HK-2 (cell line): Measurements from ENCODE around the gene CDC14B.
"Not testable (repeated sequence)": the region's sequence is repeated elsewhere in the genome, so short reads cannot be mapped to it uniquely, and the experiment has no call there.

Experiments used
- DNase-seq: peaks from one replicate; pipeline ENCODE4 v3.0.0-alpha.2; 2018; ENCODE audit not compliant: unreplicated experiment

The CDC14B gene

DNA sequence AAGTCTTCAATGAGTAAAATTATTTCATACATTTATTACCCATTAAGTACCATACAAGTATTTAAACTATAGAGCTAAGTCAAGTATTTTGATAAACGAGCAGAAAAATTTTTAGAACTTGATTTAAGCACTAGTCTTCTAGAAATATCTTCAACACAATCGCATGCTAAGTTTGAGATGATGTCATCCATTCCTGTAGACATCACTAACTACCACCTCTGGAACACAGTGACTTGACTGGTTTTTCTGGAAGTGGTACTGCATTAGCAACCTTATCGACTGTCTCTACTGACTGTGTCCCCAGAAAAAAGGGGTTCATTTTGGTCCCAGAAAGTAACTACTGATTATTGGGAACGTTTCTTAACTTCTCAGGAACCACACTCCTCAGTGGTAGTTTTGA is 69.0 kb downstream of the CDC14B start:
- no peak for DNase-seq

DNA sequence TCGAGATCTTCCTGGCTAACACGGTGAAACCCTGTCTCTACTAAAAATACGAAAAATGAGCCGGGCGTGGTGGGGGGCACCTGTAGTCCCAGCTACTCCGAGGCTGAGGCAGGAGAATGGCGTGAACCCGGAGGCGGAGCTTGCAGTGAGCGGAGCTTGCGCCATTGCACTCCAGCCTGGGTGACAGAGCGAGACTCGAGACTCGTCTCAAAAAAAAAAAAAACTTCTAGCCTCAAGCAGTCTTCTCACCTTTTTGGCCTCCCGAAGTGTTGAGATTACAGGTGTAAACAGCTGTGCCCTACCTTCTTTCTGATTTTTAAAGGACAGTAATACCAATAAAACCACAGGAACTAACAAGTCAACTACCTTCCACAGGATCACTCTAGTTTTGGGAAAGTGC is 76.5 kb downstream of the CDC14B start:
- not testable (repeated sequence) for DNase-seq

DNA sequence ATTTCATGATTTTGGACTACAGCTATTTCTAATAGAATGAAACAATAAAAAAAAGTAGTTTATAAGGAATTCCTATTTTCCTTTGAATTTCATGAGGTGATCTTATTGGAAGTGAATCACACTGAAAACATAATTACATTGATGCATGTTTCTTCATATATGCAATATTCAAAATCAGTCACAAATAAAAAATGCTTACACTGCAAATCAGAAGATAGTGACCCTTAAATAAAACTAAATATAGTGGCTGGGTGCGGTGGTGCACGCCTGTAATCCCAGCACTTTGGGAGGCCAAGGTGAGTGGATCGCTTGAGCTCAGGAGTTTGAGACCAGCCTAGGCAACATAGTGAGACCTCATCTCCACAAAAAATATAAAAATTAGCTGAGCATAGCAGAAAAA is 79.5 kb downstream of the CDC14B start:
- no peak for DNase-seq

DNA sequence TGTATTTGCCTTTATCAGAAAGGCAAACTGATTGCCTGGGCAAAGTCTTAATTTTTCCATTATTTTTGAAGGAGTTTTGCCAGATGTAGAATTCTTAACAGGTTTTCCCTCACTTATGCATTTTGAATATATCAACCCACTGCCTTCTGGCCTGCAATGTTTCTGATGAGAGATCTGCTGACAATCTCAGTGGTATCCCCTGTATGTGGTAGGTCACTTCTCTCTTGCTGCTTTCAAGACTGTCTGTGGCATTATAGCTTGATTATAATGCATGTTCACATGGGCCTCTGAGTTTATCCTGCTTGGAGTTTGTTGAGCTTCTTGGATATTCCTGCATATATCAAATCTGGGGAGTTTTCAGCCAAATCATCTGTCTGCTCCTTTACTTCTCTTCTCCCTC is 87.5 kb downstream of the CDC14B start:
- no peak for DNase-seq

DNA sequence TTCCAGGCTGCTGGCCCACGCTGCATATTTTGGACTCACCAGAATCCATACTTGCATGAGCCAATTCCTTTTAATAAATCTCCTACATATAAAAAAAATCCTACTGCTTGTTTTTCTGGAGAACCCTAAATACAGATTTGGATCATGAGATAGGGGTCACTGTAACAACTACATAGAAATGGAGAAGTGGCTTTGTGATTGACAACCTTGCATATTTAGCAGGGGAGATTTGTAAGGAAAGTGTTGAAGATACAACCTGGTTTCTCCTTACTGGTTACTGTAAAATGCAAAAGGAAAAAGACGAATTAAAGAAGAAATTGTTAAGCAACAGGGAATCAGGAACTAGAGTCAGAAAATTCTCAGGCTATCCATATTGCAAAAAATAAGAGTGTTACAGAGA is 94.9 kb downstream of the CDC14B start:
- DNase-seq, result no peak

DNA sequence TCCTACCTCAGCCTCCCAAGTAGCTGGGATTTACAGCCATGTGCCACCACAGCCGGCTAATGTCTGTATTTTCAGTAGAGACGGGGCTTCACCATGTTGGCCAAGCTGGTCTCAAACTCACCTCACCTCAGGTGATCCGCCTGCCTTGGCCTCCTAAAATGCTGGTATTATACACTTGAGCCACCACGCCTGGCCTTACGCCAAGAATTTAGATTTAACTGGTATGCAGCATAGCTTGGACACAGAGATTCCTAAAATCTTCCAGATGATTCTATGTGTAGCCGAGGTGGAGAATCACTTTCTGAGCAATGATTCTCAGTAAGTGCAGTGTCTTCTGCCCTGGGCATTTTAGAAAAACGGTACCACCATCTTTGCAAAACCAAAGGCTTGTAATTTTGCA is 95.6 kb downstream of the CDC14B start:
- no peak for DNase-seq

DNA sequence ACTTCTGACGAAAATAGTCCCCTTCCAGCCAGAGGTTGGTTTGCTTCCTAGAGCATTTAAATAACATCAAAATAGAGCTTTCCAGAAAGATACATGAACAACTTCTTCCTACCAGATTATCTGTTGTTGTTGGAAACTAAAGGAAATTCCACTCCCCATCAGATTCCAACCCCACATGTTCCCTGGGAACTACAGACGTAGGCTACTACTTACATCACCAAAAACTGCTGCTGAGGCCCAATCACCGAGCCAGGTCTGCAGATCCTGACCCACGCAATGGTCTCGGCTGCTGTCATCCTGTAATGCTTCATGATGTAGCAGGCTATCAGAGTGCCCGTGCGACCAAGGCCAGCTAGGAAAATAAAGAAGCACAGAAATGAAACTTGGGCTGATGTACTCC is 96.3 kb downstream of the CDC14B start:
- DNase-seq, result no peak

DNA sequence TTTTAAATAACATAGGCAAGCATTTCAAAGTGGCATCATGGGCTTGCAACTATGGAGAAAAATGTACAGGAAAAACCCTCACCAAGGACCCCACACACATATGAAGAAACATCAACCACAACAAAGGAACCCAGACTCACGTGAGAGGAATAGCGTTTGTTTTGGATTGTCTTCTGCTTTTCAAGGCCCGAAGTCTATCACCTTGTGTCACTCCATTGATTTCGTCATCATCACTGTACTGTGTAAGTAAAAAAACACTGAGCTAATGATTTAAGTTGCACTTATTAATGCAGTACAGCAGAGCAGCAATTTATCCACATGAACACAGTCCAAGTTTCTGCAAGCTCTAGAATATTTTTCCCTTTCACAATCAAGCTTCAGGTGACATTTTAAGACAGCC is 97.3 kb downstream of the CDC14B start:
- no peak for DNase-seq

DNA sequence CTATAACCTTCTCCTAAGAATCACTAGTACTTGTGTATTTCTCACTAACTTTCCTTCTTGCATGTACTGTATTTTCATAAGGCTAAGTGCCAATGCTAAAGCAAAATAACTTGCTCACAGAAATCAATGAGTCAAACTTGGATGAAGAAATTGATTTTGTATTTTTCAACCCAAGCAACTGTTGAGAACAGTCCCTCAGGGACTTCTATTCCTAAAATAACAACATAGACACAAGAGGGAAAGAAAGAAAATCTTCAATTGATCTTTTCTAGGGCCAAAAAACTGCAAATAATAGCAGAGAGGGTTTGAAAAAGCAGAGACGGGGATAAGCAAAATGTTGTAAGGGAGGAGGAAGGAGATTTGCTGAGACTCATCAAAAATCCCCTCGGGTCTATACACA is 99.9 kb downstream of the CDC14B start:
- DNase-seq, result no peak

DNA sequence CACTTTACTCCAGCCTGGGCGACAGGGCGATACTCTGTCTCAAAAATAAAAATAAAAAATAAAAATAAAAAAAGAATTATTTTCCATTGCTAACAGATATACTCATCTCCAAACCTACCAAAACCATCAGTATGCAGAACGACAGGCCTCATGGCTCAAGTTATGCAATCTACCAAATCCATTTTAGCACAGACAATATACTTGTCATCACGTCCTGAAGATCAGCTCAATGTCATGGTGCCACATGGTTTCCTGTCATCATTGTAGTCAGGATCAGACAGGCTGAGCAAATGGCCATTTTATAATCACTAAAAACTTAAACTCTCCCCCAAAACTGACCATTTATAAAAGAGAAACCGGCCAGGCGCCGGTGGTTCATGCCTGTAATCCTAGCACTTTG is 100.5 kb downstream of the CDC14B start:
- no peak for DNase-seq

DNA sequence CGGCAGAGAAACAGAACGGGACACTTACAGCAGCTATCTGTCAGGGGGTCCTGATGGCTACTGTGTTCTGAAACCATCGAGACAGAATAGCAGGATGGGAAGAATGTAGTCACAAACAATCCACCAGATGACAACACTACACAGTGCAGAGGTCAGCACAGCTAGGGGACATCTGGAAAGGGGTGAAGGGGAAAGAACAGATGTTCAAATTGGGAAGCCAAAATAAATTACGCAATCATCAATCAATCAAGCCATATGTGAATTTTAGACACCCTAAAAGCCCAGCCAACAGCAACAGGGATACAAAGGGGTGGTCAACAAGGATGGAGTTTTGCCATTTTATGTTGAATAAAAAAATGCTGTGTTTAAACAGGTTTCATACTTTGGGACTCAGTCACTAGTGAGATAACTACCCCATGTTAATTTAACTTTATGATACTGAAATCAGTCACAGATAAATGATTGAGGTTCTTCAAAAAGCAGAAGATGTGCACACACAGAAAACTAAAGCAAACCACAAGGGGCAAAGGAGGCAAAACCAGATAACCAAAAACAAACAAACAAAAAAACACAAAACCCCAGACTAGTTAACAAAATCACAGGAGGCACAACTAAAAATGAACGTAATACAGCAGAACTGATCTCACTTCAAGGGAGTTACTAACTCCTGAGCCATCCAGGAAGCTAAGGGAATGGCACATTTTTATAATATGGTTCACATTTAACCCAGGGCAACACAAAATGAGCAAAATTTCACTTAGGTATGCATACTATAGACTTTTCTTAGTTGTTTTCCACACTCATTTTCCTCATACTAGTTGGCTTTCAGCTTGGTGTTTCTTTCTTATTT is 103.8 kb downstream of the CDC14B start:
- no peak for DNase-seq

DNA sequence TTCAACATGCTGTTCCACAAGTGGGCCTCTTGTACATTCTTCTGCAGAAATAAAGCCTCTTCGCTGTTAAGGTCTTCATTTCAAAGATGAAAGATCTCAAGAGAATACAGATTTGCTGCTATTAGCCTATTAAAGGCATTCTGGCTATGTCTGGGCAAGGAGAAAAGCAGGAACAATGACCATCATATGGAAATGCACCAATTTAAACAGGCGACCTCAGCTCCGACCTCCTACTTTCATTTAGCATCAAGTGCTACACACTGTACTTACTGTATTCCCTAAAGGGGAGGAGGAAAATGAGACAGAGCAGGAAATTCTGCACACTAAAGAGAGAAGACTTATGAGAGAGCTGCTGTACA is 104.9 kb downstream of the CDC14B start:
- DNase-seq, result no peak

DNA sequence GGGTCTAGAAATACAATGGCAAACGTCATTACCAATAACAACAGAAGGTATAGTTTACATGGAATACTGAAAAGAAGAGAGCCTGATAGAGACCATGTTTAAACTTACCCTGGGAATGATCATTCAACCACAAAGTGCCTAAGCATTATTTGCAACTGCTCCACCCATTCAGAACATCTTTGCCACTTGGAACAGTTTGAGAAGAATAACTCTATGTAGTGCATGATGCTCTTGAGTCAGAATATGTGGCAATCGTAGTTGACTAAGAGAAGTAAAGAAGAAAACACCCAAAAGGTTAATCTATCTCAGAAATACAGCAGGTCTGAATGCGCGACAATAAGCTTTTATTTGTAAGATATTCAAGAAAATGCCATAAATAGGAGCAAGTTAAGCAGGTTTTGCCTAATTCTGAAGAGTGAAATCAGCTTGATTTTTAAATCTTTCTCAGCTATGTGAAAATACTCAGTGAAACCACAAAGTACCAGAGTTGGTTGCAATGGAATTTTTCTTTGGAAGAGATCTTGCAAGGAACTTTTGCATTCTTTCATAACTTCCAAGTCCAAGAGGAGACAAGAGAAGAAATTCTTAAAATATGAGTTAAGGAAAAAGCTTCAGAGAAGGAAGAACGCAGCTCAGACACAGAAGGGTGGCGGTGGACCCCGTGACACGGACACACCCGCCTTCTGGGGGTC is 105.4 kb downstream of the CDC14B start:
- DNase-seq, result no peak

DNA sequence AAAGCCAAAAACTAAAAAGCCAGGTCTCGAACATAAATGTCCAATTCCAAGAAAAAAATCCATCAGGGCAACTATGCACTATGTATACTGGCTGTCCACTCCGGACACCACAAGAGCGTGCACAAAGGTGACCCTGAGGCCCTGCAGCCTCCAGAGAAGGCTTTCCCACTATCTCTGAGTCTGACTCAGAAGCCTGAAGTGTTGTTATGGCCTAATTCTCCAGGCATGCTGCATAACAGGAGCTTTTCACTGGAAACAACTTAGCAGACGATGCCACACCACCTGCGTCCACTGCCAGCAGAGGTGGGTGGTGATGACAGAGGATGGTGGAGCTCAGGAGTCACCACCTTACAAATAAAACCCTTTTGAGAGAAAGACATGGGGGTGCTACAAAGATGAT is 106.0 kb downstream of the CDC14B start:
- DNase-seq, result no peak

DNA sequence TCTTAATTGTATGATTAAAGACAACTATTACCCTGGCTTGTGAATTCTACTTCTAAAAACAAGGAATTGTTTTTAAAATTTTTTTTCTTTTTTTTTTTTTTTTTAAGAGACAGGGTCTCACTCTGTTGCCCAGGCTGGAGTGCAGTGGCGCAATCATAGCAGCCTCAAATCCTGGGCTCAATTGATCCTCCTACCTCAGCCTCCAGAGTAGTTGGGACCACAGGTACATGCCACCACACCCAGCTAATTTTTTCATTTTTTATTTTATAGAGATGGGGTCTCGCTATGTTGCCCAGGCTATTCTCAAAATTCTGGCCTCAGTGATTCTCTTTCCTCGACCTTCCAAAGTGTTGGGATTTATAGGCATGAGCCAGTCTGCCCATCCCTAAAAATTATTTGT is 107.4 kb downstream of the CDC14B start:
- DNase-seq, result no peak

DNA sequence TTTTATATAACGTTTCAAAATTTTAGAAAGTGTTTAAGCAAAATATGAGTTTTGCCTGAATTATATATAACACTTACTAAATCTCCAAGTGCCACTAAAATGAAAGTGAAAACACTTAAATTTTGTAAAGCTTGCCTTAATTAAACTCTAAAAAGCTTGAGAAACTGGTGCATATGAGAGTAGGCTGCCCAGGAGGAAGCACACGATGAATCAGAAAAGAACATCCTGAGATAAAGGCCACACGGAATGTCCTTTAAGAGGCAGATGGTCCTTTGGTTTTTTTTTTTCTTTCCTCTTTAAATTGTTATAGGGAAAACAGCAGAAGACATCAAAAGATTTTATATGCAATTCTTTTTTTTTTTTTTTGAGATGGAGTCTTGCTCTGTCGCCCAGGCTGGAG is 109.4 kb downstream of the CDC14B start:
- no peak for DNase-seq

DNA sequence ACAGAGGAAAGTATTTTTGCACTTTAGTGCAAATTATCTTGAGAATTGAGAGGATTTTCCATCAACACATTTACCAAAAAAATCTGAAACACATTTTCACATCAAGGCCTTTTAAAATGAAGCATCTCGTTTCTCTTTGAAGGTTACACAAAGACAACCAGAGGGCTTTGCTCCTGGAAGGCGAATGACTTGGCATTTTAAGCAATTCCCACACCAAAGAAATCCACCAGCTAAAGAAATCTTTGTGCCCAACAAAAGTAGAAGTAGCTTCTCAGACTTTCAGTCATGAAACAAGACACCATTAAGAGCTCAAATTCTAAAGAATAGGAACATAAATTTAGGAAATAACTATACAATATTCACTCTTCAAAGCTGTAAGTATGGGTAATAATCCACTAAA is 109.8 kb downstream of the CDC14B start:
- no peak for DNase-seq

DNA sequence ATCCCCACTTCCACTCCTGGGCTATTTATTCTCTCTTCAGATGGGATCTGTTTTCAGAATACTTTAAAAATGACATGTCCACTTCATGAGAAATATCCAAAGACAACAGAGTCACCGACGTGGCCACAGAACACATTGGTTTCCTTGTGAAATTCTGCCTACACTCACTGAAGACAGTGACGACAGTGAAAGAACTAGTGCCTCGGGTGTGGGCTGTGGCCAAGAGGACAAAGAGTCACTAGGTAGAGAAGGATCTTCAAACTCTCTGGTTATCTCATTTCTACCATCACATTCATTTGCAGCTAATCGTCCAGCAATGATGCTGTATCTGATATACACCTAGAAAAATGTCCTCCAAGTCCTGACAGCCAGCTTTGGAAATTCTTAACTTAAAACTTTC is 110.6 kb downstream of the CDC14B start:
- DNase-seq, result no peak

DNA sequence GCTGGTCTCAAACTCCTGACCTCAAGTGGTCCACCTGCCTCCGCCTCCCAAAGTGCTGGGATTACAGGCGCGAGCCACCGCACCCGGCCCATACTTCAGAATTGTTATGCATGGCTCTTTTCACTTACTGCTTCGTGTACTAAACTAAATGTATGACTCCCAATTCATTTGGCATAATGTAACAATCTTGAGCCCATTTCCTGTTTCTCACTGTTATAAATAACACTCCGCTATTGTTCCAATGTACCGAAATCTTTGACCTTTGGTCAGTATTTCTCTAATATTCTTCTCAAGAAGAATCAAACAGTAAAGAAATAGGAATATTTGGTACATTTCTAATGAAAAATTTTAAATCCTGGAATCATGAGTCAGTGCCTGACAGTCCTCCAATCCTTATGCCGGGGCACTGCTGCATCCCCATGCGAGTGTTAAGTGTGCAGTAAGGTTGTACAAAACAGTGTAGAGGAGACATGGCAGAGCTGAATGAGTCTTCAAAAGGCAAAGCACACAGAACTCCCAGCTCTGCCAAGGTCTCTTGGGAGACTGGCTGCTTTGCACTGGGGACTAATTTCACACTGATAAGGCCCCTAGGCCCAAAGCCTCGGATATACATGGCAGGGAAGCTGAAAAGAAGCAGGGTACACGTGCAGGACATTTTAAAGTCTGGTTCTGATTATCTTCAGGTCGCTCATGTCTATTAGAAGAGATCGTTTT is 111.3 kb downstream of the CDC14B start:
- DNase-seq, result no peak

DNA sequence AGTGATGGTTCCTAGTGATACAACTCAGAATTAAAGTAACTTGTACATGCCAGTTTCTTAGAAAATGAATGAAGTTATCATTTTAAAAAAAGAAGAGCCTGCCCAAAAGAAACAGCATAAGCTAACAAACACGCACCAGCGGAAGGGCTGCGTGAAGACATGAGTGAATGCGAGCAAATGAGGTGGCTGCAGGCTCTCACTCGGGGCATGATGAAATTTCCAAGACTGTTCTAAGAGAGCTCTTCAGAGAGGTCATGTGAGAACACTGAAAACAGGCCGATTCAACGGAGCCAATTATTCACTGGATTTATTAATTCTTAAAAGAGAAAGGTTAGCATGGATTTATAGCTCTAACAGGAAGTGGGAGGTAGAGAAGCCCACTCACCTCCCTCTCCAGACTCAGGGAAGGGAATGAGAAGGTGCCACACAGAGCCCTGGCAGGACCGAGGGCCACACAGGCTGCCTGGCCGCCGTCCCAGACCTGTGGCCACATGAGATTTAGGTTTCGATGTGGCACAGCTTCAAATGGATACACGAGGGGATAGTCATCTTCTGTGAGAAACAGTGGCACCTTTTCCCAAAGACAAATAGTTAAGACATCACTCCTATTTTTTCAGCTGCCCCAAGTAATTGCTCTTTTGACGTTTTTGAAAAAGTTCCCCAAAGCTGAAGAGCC is 114.2 kb downstream of the CDC14B start:
- DNase-seq, result no peak

DNA sequence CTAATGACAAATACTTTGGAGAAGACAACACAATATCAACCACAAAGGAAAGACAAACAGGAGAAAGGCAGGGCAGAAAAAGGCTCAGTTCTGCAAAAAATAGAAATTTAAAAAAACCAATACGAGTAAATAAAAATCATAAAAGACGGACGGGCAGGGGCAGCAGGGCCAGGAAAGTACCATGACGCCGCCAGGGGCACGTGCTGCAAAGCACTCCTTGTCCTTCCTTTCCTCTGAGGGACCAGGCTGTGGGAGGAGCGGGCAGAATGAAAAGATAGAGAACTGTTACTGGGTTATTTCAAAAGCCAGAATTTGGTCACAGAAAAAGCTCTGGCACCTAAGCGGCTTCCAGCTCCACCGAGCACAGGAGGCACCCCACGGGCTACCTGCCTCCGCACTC is 115.7 kb downstream of the CDC14B start:
- no peak for DNase-seq

DNA sequence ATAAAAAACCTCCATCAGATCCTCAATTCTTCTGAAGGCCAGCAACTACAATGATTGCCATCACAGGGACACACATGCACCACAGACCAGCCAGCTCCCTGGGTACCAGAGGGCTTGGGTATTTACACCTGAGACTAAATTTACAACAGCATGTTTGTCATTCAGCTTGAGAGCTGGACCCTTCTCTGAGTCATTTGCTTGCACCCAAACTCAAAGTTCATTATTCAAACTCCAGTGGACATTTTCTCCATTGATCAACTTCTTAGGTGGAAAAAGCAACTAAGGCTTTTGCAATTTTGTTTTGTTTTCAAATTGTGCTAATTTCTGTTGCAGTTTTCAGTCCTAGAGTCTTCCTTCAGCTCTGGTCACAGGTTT is 116.3 kb downstream of the CDC14B start:
- DNase-seq, result not testable (repeated sequence)
